H9 (cell line): Measurements from ENCODE around the gene MFN2. TPM values are rescaled to one million over a fixed set of nuclear protein-coding genes. Genes with fewer than 3 reads are reported as not detected.

ENCODE experiments used
- DNase-seq: peaks from one replicate; pipeline ENCODE4 v3.0.0-alpha.2; 2017
- H2AFZ ChIP-seq: one replicate; pipeline ENCODE4 v1.6.1; 2013; ENCODE audit warnings: mild to moderate bottlenecking, low read length, control low read depth, moderate library complexity
- H2AK5ac ChIP-seq: 2 replicates; pipeline ENCODE4 v1.6.1; 2013; ENCODE audit warnings: low read length, control low read depth, mixed read lengths; ENCODE audit not compliant: insufficient read length
- H2BK120ac ChIP-seq: one replicate; pipeline ENCODE4 v1.6.1; 2013; ENCODE audit warnings: low read depth, mild to moderate bottlenecking, low read length, control low read depth, inconsistent platforms; ENCODE audit not compliant: poor library complexity, severe bottlenecking
- H2BK12ac ChIP-seq: 2 replicates; pipeline ENCODE4 v1.6.1; 2013; ENCODE audit warnings: low read length, control low read depth, mixed read lengths, low read depth; ENCODE audit not compliant: insufficient read length
- H2BK15ac ChIP-seq: 2 replicates; pipeline ENCODE4 v1.6.1; 2013; ENCODE audit warnings: low read depth, low read length, control low read depth
- H2BK20ac ChIP-seq: one replicate; pipeline ENCODE4 v1.6.1; 2013; ENCODE audit warnings: low read depth, mild to moderate bottlenecking, low read length, control low read depth, inconsistent platforms; ENCODE audit not compliant: poor library complexity, severe bottlenecking
- H2BK5ac ChIP-seq: 2 replicates; pipeline ENCODE4 v1.6.1; 2013; ENCODE audit warnings: low read length, control low read depth, mixed read lengths; ENCODE audit not compliant: insufficient read length
- H3K14ac ChIP-seq: 2 replicates; pipeline ENCODE4 v1.6.1; 2013; ENCODE audit warnings: low read length, control low read depth; ENCODE audit not compliant: insufficient read depth
- H3K18ac ChIP-seq: 2 replicates; pipeline ENCODE4 v1.6.1; 2013; ENCODE audit warnings: low read depth, mild to moderate bottlenecking, mixed read lengths, low read length, control low read depth; ENCODE audit not compliant: insufficient read length
- H3K23ac ChIP-seq: 2 replicates; pipeline ENCODE4 v1.6.1; 2013; ENCODE audit warnings: low read length, control low read depth, mixed read lengths, low read depth; ENCODE audit not compliant: insufficient read length
- H3K23me2 ChIP-seq: 2 replicates; pipeline ENCODE4 v1.6.1; 2013; ENCODE audit warnings: low read depth, mild to moderate bottlenecking, mixed read lengths, low read length, control low read depth; ENCODE audit not compliant: insufficient read length, poor library complexity, severe bottlenecking
- H3K27ac ChIP-seq: 2 replicates; pipeline ENCODE4 v1.5.1; 2013; ENCODE audit warnings: low read length, control low read depth, mixed read lengths, low read depth; ENCODE audit not compliant: insufficient read length
- H3K27me3 ChIP-seq: 2 replicates; pipeline ENCODE4 v1.6.1; 2013; ENCODE audit warnings: low read length, control low read depth, inconsistent platforms; ENCODE audit not compliant: insufficient read depth
- H3K4ac ChIP-seq: 2 replicates; pipeline ENCODE4 v1.6.1; 2013; ENCODE audit warnings: low read depth, mild to moderate bottlenecking, control low read depth, inconsistent platforms, low read length, moderate library complexity
- H3K4me1 ChIP-seq: 2 replicates; pipeline ENCODE4 v1.6.1; 2013; ENCODE audit warnings: low read length, control low read depth, inconsistent platforms; ENCODE audit not compliant: insufficient read depth
- H3K4me2 ChIP-seq: 2 replicates; pipeline ENCODE4 v1.6.1; 2013; ENCODE audit warnings: low read length, control low read depth, mixed read lengths; ENCODE audit not compliant: insufficient read length, insufficient read depth
- H3K56ac ChIP-seq: 2 replicates; pipeline ENCODE4 v1.6.1; 2013; ENCODE audit warnings: low read depth, mild to moderate bottlenecking, mixed read lengths, low read length, control low read depth; ENCODE audit not compliant: insufficient read length
- H3K79me1 ChIP-seq: 2 replicates; pipeline ENCODE4 v1.6.1; 2013; ENCODE audit warnings: low read depth, mild to moderate bottlenecking, moderate library complexity, low read length, control low read depth, inconsistent platforms; ENCODE audit not compliant: insufficient read depth, poor library complexity, severe bottlenecking
- H3K79me2 ChIP-seq: 2 replicates; pipeline ENCODE4 v1.6.1; 2013; ENCODE audit warnings: low read length, control low read depth, inconsistent platforms; ENCODE audit not compliant: insufficient read depth
- H3K9ac ChIP-seq: 2 replicates; pipeline ENCODE4 v1.6.1; 2013; ENCODE audit warnings: low read length, control low read depth, mixed read lengths; ENCODE audit not compliant: insufficient read length; ENCODE audit errors: extremely low read depth
- H3K9me3 ChIP-seq: one replicate; pipeline ENCODE4 v1.6.1; 2013; ENCODE audit warnings: low read depth, low read length, inconsistent platforms; ENCODE audit not compliant: control insufficient read depth
- H3T11ph ChIP-seq: one replicate; pipeline ENCODE4 v1.6.1; 2013; ENCODE audit warnings: mild to moderate bottlenecking, low read length, control low read depth, inconsistent platforms
- H4K20me1 ChIP-seq: one replicate; pipeline ENCODE4 v1.6.1; 2013; ENCODE audit not compliant: control insufficient read depth, insufficient read length, insufficient read depth
- H4K5ac ChIP-seq: 2 replicates; pipeline ENCODE4 v1.6.1; 2013; ENCODE audit warnings: low read depth, mild to moderate bottlenecking, mixed read lengths, low read length, control low read depth; ENCODE audit not compliant: insufficient read length
- H4K8ac ChIP-seq: replicated peaks from 2 replicates; pipeline ENCODE4 v1.6.1; 2013; ENCODE audit warnings: low read length, control low read depth, mixed read lengths, low read depth; ENCODE audit not compliant: insufficient read length
- H4K91ac ChIP-seq: 2 replicates; pipeline ENCODE4 v1.6.1; 2013; ENCODE audit warnings: low read depth, mild to moderate bottlenecking, moderate library complexity, mixed read lengths, low read length, control low read depth; ENCODE audit not compliant: insufficient read length
- H3K27ac Mint-ChIP-seq, 3 experiments: 2 replicates in 2 of 3; 3 replicates in 1 of 3; pipeline ENCODE4 v1.8.0; 2020 to 2021; ENCODE audit warnings: mixed read lengths in 3 of 3, mild to moderate bottlenecking in 1 of 3, moderate library complexity in 1 of 3
- H3K27me3 Mint-ChIP-seq: 2 replicates; pipeline ENCODE4 v1.8.0; 2021; ENCODE audit warnings: low read depth, mild to moderate bottlenecking, moderate library complexity, mixed read lengths
- H3K36me3 Mint-ChIP-seq, 3 experiments: 2 replicates in 2 of 3; 3 replicates in 1 of 3; pipeline ENCODE4 v1.8.0; 2020 to 2021; ENCODE audit warnings: low read depth in 3 of 3, mixed read lengths in 3 of 3; ENCODE audit not compliant: insufficient read depth in 1 of 3
- H3K4me1 Mint-ChIP-seq, 2 experiments: 2 replicates each; pipeline ENCODE4 v1.8.0; 2020; ENCODE audit warnings: mixed read lengths in 2 of 2
- H3K4me3 Mint-ChIP-seq, 2 experiments: 2 replicates in 1 of 2; 3 replicates in 1 of 2; pipeline ENCODE4 v1.8.0; 2020 to 2021; ENCODE audit warnings: mild to moderate bottlenecking in 2 of 2, mixed read lengths in 2 of 2, moderate library complexity in 1 of 2
- H3K9me3 Mint-ChIP-seq, 2 experiments: 2 replicates in 1 of 2; 3 replicates in 1 of 2; pipeline ENCODE4 v1.8.0; 2020; ENCODE audit warnings: mild to moderate bottlenecking in 2 of 2, mixed read lengths in 2 of 2, moderate library complexity in 1 of 2
- CTCF ChIP-seq: fragments of 200-600 bp; sonication (generic); conservative IDR thresholded peaks from 3 replicates; pipeline ENCODE4 v1.8.0; 2021; ENCODE audit warnings: antibody characterized with exemption, mild to moderate bottlenecking
- WGBS: extraction: QIAGEN DNeasy Blood & Tissue Kit; methylation state at CpG from one replicate; pipeline ENCODE4 v1.1.7; 2013; ENCODE audit warnings: missing lambda C conversion rate, low lambda C conversion rate, mixed read lengths; ENCODE audit not compliant: insufficient read length; ENCODE audit errors: extremely low coverage; 5-methylcytosine and 5-hydroxymethylcytosine counted together
- total RNA-seq: library from RNA; stranded (reverse); gene quantifications from 2 replicates; pipeline ENCODE4 v1.2.1, GENCODE V29; 2021

Gene MFN2
- total RNA-seq, 1 experiment from 2014 or later: 61.4 TPM

GRCh38 chr1:11957897-11958296 lies 22.3 kb upstream of the MFN2 start:
- H2BK15ac ChIP-seq: no peak overlapping the region
- no peaks in the 10 kb centered on the region for H3K79me1 ChIP-seq
- H2BK12ac ChIP-seq: no peak overlapping the region
- H3K9me3 Mint-ChIP-seq: no peaks in the 10 kb centered on the region
- no peak overlapping the region for H4K91ac ChIP-seq
- no peak overlapping the region for H2BK5ac ChIP-seq
- H2BK120ac ChIP-seq: no peak overlapping the region
- H2BK20ac ChIP-seq: no peak overlapping the region
- no peak overlapping the region for H2AFZ ChIP-seq
- H3K27me3 ChIP-seq: no peaks in the 10 kb centered on the region
- no peak overlapping the region for H3K23ac ChIP-seq
- no peak overlapping the region for H3K56ac ChIP-seq
- H3K9me3 ChIP-seq: no peaks in the 10 kb centered on the region
- no peak for TF ChIP-seq CTCF
- no peaks in the 10 kb centered on the region for H3K27me3 Mint-ChIP-seq
- no peak overlapping the region for H3K4me2 ChIP-seq
- H3T11ph ChIP-seq: no peak overlapping the region
- peaks cover 10 to 44% (median 27%) of the 10 kb centered on the region in 3 experiments; a peak in 6 of 7 replicates for H3K36me3 Mint-ChIP-seq
- DNase-seq: no peak
- H3K14ac ChIP-seq: no peak overlapping the region
- H3K79me2 ChIP-seq: no peaks in the 10 kb centered on the region
- no peak overlapping the region for H2AK5ac ChIP-seq
- no peak overlapping the region for H3K4ac ChIP-seq
- H3K4me1 ChIP-seq: no peaks in the 10 kb centered on the region
- H4K8ac ChIP-seq: no peak overlapping the region
- no peaks in the 10 kb centered on the region for H3K23me2 ChIP-seq
- no CpG with 5 or more reads among the region's 12 CpGs for WGBS
- H3K4me3 Mint-ChIP-seq: no peak overlapping the region
- no peaks in the 10 kb centered on the region for H4K20me1 ChIP-seq
- no peak overlapping the region for H3K27ac Mint-ChIP-seq
- H3K18ac ChIP-seq: no peak overlapping the region
- H3K9ac ChIP-seq: no peak overlapping the region
- H3K27ac ChIP-seq: no peak overlapping the region
- no peaks in the 10 kb centered on the region for H3K4me1 Mint-ChIP-seq
- no peak overlapping the region for H4K5ac ChIP-seq
